Trophoblast cell (in vitro differentiated cells and primary cell): ENCODE results near the gene ZNF579.

Experiments used
- DNase-seq, 2 donors: peaks; one replicate each; pipeline ENCODE4 v3.0.0-alpha.2; 2016
- H2AFZ ChIP-seq: 2 replicates; pipeline ENCODE4 v1.6.1; 2013; ENCODE audit warnings: low read length, moderate library complexity, mild to moderate bottlenecking; ENCODE audit not compliant: insufficient read depth, poor library complexity
- H2AK5ac ChIP-seq: 2 replicates; pipeline ENCODE4 v1.6.1; 2013; ENCODE audit warnings: mild to moderate bottlenecking, low read length
- H2BK120ac ChIP-seq: 2 replicates; pipeline ENCODE4 v1.6.1; 2013; ENCODE audit warnings: low read length, mild to moderate bottlenecking, moderate library complexity; ENCODE audit not compliant: insufficient read depth, poor library complexity
- H2BK12ac ChIP-seq: 2 replicates; pipeline ENCODE4 v1.6.1; 2013; ENCODE audit warnings: mild to moderate bottlenecking, low read length, moderate library complexity
- H2BK5ac ChIP-seq: 2 replicates; pipeline ENCODE4 v1.6.1; 2013; ENCODE audit warnings: low read length, low read depth, moderate library complexity, mild to moderate bottlenecking; ENCODE audit not compliant: poor library complexity
- H3K14ac ChIP-seq: 2 replicates; pipeline ENCODE4 v1.6.1; 2013; ENCODE audit warnings: mild to moderate bottlenecking, low read length
- H3K18ac ChIP-seq: 2 replicates; pipeline ENCODE4 v1.6.1; 2013; ENCODE audit warnings: mild to moderate bottlenecking, low read length
- H3K23ac ChIP-seq: 2 replicates; pipeline ENCODE4 v1.6.1; 2013; ENCODE audit warnings: low read length
- H3K27ac ChIP-seq: 2 replicates; pipeline ENCODE4 v1.5.1; 2013; ENCODE audit warnings: low read depth, mild to moderate bottlenecking, inconsistent platforms, low read length, moderate library complexity
- H3K27me3 ChIP-seq: 2 replicates; pipeline ENCODE4 v1.6.1; 2013; ENCODE audit warnings: inconsistent platforms, mild to moderate bottlenecking, low read length, moderate library complexity; ENCODE audit not compliant: insufficient read depth
- H3K36me3 ChIP-seq, 2 experiments: 1 replicate in 1 of 2; 2 replicates in 1 of 2; pipeline ENCODE4 v1.6.1; 2013; ENCODE audit warnings: low read length in 2 of 2, mild to moderate bottlenecking in 2 of 2, moderate library complexity in 1 of 2; ENCODE audit not compliant: insufficient read depth in 2 of 2, control insufficient read depth in 1 of 2
- H3K4ac ChIP-seq: 2 replicates; pipeline ENCODE4 v1.6.1; 2013; ENCODE audit warnings: low read depth, mild to moderate bottlenecking, low read length, moderate library complexity
- H3K4me1 ChIP-seq, 2 experiments: 1 replicate in 1 of 2; 2 replicates in 1 of 2; pipeline ENCODE4 v1.6.1; 2013; ENCODE audit warnings: low read length in 2 of 2, mild to moderate bottlenecking in 2 of 2, moderate library complexity in 1 of 2; ENCODE audit not compliant: insufficient read depth in 2 of 2, control insufficient read depth in 1 of 2
- H3K4me2 ChIP-seq: 2 replicates; pipeline ENCODE4 v1.6.1; 2013; ENCODE audit warnings: inconsistent platforms, mild to moderate bottlenecking, low read length, moderate library complexity
- H3K4me3 ChIP-seq: 2 replicates; pipeline ENCODE4 v1.5.1; 2013; ENCODE audit warnings: mild to moderate bottlenecking, low read depth, low read length, inconsistent platforms
- H3K79me1 ChIP-seq: one replicate; pipeline ENCODE4 v1.6.1; 2013; ENCODE audit warnings: low read length
- H3K79me2 ChIP-seq: 2 replicates; pipeline ENCODE4 v1.6.1; 2013; ENCODE audit warnings: low read length, mild to moderate bottlenecking; ENCODE audit not compliant: control insufficient read depth, insufficient read depth, poor library complexity
- H3K9ac ChIP-seq: 2 replicates; pipeline ENCODE4 v1.6.1; 2013; ENCODE audit warnings: mild to moderate bottlenecking, low read length
- H3K9me3 ChIP-seq: 2 replicates; pipeline ENCODE4 v1.6.1; 2013; ENCODE audit warnings: low read depth, mild to moderate bottlenecking, control low read depth, inconsistent platforms, low read length; ENCODE audit not compliant: insufficient read depth
- H4K12ac ChIP-seq: 2 replicates; pipeline ENCODE4 v1.6.1; 2013; ENCODE audit warnings: low read depth, mild to moderate bottlenecking, low read length, moderate library complexity
- H4K8ac ChIP-seq: 2 replicates; pipeline ENCODE4 v1.6.1; 2013; ENCODE audit warnings: low read depth, mild to moderate bottlenecking, low read length, moderate library complexity
- H4K91ac ChIP-seq: one replicate; pipeline ENCODE4 v1.6.1; 2013; ENCODE audit warnings: low read depth, mild to moderate bottlenecking, low read length, moderate library complexity
- WGBS: extraction: QIAGEN DNeasy Blood & Tissue Kit; methylation state at CpG from one replicate; pipeline ENCODE4 v1.1.7; 2013; ENCODE audit warnings: missing lambda C conversion rate; ENCODE audit not compliant: insufficient read length, insufficient coverage; ENCODE audit errors: extremely low coverage; 5-methylcytosine and 5-hydroxymethylcytosine counted together

ZNF579 gene

GRCh38 chr19:55539090-55539984, 41.3 kb downstream of the ZNF579 start:
- Histone ChIP-seq H4K8ac (no peak overlapping the region), H3K4me1 (peaks cover 4 to 5% of the 10 kb centered on the region in 2 experiments), H2AK5ac (no peak overlapping the region), H3K79me1 (peaks cover 2% of the 10 kb centered on the region), H4K91ac (no peak overlapping the region), H3K18ac (no peak overlapping the region), H3K27me3 (no peaks in the 10 kb centered on the region), H4K12ac (no peak overlapping the region), H3K14ac (no peak overlapping the region), H3K9me3 (peaks cover 2% of the 10 kb centered on the region), H3K27ac (no peak overlapping the region), H2BK120ac (no peak overlapping the region), H3K4ac (no peak overlapping the region), H2BK5ac (no peak overlapping the region), H3K36me3 (no peaks in the 10 kb centered on the region), H2AFZ (no peak overlapping the region), H3K23ac (no peak overlapping the region), H2BK12ac (no peak overlapping the region), H3K9ac (no peak overlapping the region), H3K4me2 (no peak overlapping the region), H3K4me3 (no peak overlapping the region), H3K79me2 (no peaks in the 10 kb centered on the region)
- no peak for DNase-seq
- WGBS, result no CpG with 5 or more reads among the region's 33 CpGs

DNA sequence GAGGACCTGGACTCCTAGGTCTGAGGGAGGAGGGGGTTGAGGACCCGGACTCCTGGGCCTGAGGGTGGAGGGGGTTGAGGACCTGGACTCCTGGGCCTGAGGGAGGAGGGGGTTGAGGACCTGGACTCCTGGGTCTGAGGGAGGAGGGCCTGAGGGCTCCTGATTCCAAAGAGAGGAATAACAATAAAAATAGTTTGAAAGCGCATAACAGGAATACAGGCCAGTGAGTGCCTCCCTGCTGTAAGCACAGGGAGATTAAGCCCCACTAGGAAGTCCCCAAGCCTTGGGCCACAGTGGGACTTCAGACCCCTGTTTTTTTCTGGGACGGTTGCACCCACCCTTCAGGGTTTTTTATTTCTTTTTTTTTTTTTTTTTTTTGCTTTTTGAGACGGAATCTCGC, 42.5 kb downstream of the ZNF579 start:
- H3K4me2 ChIP-seq, result no peak overlapping the region
- H3K4me1 ChIP-seq, result peaks cover 4 to 5% of the 10 kb centered on the region in 2 experiments
- H3K36me3 ChIP-seq, result no peaks in the 10 kb centered on the region
- no peak overlapping the region for H2AFZ ChIP-seq
- H2BK120ac ChIP-seq, result no peak overlapping the region
- no peak overlapping the region for H4K91ac ChIP-seq
- H3K14ac ChIP-seq, result no peak overlapping the region
- H3K23ac ChIP-seq, result no peak overlapping the region
- DNase-seq, result no peak
- no peaks in the 10 kb centered on the region for H3K79me2 ChIP-seq
- H3K27ac ChIP-seq, result no peak overlapping the region
- H3K4ac ChIP-seq, result no peak overlapping the region
- peaks cover 2% of the 10 kb centered on the region for H3K9me3 ChIP-seq
- H2BK5ac ChIP-seq, result no peak overlapping the region
- no peak overlapping the region for H2BK12ac ChIP-seq
- WGBS, result no CpG with 5 or more reads among the region's 5 CpGs
- no peak overlapping the region for H4K12ac ChIP-seq
- H3K4me3 ChIP-seq, result no peak overlapping the region
- peaks cover 2% of the 10 kb centered on the region for H3K79me1 ChIP-seq
- no peak overlapping the region for H3K9ac ChIP-seq
- H3K27me3 ChIP-seq, result no peaks in the 10 kb centered on the region
- H2AK5ac ChIP-seq, result no peak overlapping the region
- H3K18ac ChIP-seq, result no peak overlapping the region
- no peak overlapping the region for H4K8ac ChIP-seq

DNA sequence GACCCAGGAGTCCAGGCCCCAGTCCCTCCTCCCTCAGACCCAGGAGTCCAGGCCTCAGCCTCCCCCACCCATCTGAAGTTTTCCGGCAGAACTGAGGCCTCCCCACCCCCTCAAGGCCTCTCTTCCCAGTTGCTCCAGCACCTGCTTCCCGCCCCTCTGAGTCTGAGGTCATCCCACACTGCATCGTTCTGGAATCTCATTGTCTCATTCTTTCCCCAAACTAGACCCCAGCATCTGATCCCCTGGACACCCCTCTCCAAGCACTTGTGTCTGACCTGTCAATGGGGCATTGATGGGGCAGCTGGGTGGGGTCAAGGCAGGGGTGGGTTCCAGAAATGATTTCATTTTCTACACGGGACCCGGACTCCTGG, 42.9 kb downstream of the ZNF579 start:
- H4K12ac ChIP-seq, result no peak overlapping the region
- peaks cover 2% of the 10 kb centered on the region for H3K79me1 ChIP-seq
- no peak overlapping the region for H3K9ac ChIP-seq
- no peak overlapping the region for H3K23ac ChIP-seq
- no peaks in the 10 kb centered on the region for H3K36me3 ChIP-seq
- H3K18ac ChIP-seq, result no peak overlapping the region
- H3K14ac ChIP-seq, result no peak overlapping the region
- no peak overlapping the region for H2AFZ ChIP-seq
- H3K79me2 ChIP-seq, result no peaks in the 10 kb centered on the region
- no peak overlapping the region for H2BK12ac ChIP-seq
- H2AK5ac ChIP-seq, result no peak overlapping the region
- no peak overlapping the region for H3K4me2 ChIP-seq
- no peak overlapping the region for H3K27ac ChIP-seq
- H3K4me3 ChIP-seq, result no peak overlapping the region
- WGBS, result no CpG with 5 or more reads among the region's 5 CpGs
- H3K27me3 ChIP-seq, result no peaks in the 10 kb centered on the region
- H3K4me1 ChIP-seq, result peaks cover 4 to 5% of the 10 kb centered on the region in 2 experiments
- DNase-seq, result no peak
- peaks cover 2% of the 10 kb centered on the region for H3K9me3 ChIP-seq
- H2BK5ac ChIP-seq, result no peak overlapping the region
- no peak overlapping the region for H3K4ac ChIP-seq
- no peak overlapping the region for H4K8ac ChIP-seq
- H2BK120ac ChIP-seq, result no peak overlapping the region
- H4K91ac ChIP-seq, result no peak overlapping the region

DNA sequence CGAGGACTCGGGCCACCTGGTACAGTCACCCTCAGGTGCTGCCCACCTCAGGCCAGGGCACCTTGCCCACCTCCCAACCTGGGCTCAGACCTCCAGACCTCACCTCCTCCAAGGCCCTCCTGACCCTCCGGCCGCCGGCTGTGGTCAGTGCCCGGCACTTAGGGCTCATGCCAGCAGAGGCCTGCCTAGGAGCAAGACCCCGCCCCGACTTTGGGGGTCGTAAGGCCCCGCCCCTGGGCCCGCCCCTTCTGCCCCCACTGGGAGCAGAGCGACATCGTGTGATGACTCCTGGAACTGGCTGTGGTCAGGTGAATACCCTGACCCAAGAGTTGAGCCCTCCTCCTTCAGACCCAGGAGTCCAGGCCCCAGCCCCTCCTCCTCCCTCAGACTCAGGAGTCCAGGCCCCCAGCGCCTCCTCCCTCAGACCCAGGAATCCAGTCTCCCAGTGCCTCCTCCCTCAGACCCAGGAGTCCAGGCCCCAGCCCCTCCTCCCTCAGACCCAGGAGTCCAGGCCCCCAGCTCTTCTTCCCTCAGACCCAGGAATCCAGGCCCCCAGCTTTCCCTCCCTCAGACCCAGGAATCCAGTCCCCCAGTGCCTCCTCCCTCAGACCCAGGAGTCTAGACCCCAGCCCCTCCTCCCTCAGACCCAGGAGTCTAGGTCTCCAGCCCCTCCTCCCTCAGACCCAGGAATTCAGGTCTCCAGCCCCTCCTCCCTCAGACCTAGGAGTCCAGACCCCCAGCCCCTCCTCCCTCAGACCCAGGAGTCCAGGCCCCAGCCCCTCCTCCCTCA, 43.5 kb downstream of the ZNF579 start, which contains the start of gene SBK2:
Gene SBK2, minus strand, starts transcription at position 183 of the 790 bp plus-strand sequence. CDS start 839 bp downstream, outside the sequence.
- Histone ChIP-seq H2AFZ (no peak within 1 kb of the TSS), H2BK120ac (no peak within 1 kb of the TSS), H3K23ac (no peak within 1 kb of the TSS), H3K79me1 (peaks cover 2% of the 10 kb centered on the region), H2AK5ac (no peak within 1 kb of the TSS), H3K27me3 (no peaks in the 10 kb centered on the region), H3K79me2 (no peaks in the 10 kb centered on the region), H3K36me3 (no peaks in the 10 kb centered on the region), H3K27ac (no peak within 1 kb of the TSS), H3K4me2 (no peak within 1 kb of the TSS), H3K18ac (peak within 1 kb of the TSS; percentile 58), H3K9ac (no peak within 1 kb of the TSS), H4K12ac (no peak within 1 kb of the TSS), H3K14ac (no peak within 1 kb of the TSS), H3K4me1 (peaks cover 4 to 5% of the 10 kb centered on the region in 2 experiments), H2BK12ac (no peak within 1 kb of the TSS), H4K91ac (peak within 1 kb of the TSS; percentile 34), H3K4ac (no peak within 1 kb of the TSS), H3K4me3 (no peak within 1 kb of the TSS), H3K9me3 (no peaks in the 10 kb centered on the region), H2BK5ac (no peak within 1 kb of the TSS), H4K8ac (no peak within 1 kb of the TSS)
- DNase-seq, result no peak
- WGBS, result no CpG with 5 or more reads among the region's 14 CpGs
